GM03348 (cell line): Measurements from ENCODE around the gene MINDY4B.
A peak's percentile ranks its signal among the peaks of the same experiment; 100 is the strongest.

Experiments used
- DNase-seq: peaks from one replicate; pipeline ENCODE4 v3.0.0; 2012; ENCODE audit warnings: low spot score

Gene MINDY4B

GRCh38 chr3:150905339-150905738 is at the start of gene MINDY4B:
Gene MINDY4B, minus strand, starts transcription at chr3:150905439. Its CDS starts 0 bp downstream, at chr3:150905439.
- no peak for DNase-seq

DNA sequence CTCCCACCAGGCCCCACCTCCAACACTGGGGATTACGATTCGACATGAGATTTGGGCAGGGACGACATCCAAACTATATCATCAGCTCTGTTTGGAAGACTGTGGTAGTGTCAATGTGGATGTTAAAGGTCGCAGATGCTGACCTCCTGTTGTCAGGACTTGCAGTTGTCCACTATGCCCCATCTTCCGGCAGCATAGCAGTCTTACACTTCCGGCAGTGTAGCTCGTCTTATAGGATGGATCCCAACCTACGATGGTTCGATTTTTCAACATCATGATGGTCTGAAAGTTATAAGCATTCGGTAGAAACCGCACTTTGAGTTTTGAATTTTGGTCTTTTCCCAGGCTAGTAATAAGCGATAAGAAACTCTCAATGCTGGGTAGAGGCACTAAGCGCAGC is 46.7 kb upstream of the MINDY4B start:
- DNase-seq = no peak

DNA sequence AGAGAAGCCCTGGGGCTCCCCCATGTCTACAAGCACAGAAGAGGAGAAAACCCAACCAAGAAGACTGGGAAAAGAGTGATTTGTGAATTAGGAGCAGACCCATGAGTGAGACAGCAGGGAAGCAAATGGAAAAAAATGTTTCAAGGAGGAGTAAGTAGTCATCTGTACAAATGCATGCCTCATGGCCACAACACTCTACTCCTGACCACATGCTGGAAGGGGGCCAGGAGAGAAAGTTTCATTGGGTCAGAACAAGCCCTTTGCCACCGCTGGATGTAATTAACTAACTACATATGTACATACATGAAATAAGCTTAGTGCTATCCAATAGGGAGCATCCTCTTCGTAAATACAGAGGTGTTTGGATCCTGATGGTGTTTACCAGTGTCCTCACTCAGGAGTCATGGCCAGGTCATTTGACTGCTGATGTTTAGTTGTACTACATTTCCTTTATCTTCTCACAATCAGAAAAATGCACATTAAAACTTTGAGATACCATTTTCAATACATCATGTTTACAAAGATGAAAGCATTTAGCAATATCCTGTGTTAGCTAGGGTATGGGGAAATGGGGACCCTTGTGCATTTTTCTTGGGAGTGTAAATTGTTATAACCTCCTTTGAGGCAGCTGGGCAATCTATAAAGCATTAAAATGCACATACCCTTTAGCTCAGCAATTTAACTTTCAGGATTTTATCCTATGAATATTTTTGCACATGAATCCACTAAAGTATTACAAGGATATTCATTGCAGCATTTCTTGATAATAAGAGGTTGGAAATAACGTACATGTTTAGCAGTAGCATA is 40.2 kb upstream of the MINDY4B start:
- peak; percentile 73 for DNase-seq

GRCh38 chr3:150942221-150942620 is 37.0 kb upstream of the MINDY4B start:
- no peak for DNase-seq

- DNase-seq = no peak
Observed at GRCh38 chr3:150936693-150937092, 31.5 kb upstream of the MINDY4B start.

DNA sequence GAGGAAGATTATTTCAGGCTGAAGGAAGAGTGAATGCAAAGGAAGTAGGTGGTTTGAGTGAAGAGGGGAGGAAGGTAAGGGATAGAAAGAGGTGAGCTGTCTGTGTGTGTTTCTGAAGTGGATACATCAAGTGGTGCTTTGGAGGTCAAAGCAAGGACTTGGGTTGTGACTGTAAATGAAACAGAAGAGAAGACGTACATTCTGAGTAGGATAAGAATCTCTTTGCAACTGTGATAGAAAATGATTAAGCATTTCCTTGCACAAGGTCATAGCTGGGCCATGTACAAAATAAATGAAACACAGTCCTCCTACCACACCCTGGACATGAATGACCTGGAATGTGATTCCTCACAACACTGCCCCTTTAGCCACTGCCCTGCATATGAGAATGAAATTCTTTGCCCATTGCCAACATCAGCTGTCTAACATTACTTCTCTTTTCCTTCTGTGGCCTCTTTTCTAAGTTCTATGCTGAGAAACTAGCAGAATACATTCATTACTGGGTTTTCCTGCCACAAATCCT is 28.3 kb upstream of the MINDY4B start:
- no peak for DNase-seq

- DNase-seq = no peak
Observed at GRCh38 chr3:150931745-150932144, 26.5 kb upstream of the MINDY4B start.

DNA sequence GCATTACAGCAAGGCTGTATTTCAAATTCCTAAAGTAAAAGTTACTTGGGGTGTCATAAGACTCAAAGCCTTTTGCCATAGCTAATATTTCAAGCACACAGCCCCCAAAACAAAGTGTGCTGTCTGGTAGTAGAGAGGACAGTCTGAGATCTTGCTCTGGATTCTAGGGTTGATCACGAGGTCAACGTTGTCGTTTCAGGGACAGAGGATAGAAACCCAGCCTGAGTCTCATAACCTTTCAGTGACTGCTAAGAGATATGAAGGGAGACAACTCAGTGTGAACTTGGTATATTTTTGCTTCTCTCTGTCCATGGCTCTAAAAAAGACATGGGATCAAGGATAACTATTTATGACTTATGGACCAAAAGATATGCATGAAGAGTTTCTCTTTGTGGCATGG is 25.6 kb upstream of the MINDY4B start:
- DNase-seq = no peak

DNA sequence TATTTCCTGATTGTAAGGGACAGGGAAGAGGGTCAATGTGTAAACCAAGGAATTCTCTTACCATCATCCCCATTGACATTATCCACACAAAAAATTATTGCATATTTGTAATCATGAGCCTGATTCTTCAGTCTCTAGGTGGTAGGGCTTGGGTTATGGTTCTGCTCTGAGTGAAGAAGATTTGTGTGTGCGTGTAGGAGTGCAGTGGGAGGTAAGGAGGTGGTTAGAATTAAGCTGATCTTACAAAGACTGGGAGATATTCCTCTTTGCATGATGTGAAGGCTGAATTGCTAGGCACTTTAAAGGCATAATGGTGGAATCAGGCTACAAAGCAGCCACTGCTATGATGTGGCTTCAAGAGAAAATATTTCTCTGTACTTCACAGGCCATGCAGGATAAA is 23.0 kb upstream of the MINDY4B start:
- DNase-seq = no peak

- no peak for DNase-seq
Observed at GRCh38 chr3:150926328-150926727, 21.1 kb upstream of the MINDY4B start.

DNA sequence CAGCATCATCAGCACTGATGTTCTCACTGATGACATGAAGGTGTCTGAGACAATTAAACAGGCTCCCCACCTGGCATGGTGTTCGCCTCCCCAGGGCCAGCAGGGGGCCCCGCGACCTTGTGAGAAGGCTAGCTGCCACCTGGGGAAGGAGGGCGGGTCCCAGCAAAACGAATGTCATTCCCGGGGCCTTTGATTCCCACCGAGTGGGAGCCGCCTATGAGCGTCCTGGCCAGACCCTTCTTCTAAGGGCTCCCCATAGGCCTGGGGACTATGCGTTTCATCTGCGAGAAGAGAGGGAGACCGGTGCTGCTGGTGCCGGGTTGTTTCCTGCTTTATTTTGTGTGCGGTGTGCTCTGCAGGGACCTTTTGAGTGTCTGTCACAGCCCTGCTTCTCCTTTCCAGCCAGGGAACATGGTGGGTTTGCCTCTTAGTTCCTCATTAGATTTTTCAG is 20.5 kb upstream of the MINDY4B start:
- peak; percentile 53 for DNase-seq

DNA sequence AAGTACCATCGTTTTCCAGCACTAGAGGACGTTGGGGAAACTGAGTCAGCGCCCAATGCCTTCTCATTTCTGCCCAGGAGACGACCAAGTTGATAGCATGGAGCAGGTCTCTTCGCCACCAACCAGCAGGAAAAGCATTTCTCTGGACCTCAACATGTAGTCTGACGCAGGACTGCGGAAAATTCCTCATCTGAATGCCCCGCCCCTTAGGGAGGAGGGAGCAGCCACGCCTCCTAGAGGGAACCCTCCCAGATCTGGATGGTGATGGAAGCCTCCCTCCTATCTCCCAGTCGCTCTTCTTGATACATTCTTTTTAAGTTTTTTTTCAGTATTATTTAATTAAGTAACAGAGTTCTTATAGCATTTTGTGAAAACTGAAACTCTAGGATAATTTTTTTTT is 17.4 kb upstream of the MINDY4B start:
- DNase-seq = peak; percentile 31

- DNase-seq = no peak
Observed at GRCh38 chr3:150921209-150921608, 16.0 kb upstream of the MINDY4B start.

DNA sequence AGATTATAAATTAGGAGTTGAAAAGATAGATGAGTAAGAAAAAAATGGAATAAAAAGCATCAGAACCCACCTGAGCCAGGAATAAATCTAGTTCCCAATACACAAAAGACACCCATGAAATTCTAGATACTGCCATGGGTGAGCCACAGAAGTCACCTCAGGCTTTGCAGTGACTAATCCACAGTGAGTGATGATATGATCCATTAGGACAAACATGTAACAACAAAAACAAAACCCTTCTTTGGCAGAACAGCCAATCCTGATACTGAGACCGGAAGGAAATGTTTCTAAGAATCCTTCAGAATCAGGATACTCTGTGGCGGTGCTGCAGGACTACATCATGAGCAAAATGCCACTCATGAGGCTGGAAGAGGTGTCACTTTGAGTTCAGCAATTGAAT is 15.0 kb upstream of the MINDY4B start:
- DNase-seq = no peak

GRCh38 chr3:150917951-150918350 is 12.7 kb upstream of the MINDY4B start:
- DNase-seq = no peak

GRCh38 chr3:150913133-150913922 is 8.1 kb upstream of the MINDY4B start:
- no peak for DNase-seq

GRCh38 chr3:150912501-150912900 is 7.3 kb upstream of the MINDY4B start:
- DNase-seq = no peak

DNA sequence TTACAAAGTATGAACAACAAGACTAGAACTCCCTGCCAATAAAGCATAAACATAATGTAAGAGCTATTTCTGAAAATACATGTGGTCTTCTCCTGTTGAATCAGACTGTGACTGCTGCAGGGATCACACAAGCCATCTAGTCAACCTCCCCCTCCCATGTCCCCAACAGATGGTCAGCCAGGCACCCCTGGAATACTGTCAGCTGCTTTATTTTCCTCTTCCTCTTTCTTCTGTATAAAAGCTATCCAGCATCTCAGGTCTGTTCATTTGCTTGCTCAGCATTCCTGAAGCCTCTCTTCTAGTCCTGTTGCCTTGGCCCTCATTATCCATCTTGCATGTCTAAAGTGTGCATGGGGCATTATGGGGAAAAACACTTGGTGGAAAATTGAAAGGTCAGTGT is 6.5 kb upstream of the MINDY4B start:
- no peak for DNase-seq

GRCh38 chr3:150906461-150906860 is 1.2 kb upstream of the MINDY4B start:
- DNase-seq = no peak

GRCh38 chr3:150905746-150906145 is 507 bp upstream of the MINDY4B start:
- no peak for DNase-seq

DNA sequence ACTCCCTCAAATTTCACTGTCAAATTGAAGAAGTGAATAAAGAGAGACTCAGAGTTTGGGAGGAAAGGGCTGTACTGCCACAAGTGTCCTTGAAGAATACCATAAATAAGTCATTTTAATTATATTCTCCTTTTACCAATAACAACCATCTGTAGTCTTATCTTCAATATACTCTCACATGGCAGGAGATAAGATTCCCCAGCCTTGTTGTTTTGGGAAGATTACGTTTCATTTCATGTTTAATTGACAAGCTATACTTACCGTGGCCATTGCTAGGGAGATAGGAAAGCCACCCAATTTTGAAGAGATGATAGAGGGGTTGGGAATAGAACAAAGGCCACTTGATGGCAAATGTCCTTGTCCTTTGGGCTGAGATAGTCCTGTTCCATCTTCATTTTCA is 2.3 kb downstream of the MINDY4B start:
- no peak for DNase-seq

DNA sequence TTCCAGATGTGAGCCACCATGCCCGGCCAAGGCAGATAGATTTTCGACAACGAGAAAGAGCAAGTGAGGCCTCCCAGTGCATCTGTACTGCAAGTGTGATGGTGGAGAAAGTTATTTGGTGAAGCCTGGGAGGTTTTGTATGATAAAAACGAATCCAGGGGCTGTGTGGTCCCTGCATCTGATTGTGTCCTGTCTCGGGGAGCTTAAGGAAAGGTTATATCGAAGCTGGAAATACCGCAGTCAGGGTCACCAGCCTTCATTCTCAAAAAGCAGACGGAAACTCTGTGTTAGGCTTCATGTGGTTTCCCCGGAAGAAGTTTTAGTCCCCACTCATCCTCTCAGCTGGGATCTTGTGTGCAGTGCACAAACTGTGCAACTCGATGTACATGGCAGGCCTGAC is 3.4 kb downstream of the MINDY4B start:
- DNase-seq = no peak

DNA sequence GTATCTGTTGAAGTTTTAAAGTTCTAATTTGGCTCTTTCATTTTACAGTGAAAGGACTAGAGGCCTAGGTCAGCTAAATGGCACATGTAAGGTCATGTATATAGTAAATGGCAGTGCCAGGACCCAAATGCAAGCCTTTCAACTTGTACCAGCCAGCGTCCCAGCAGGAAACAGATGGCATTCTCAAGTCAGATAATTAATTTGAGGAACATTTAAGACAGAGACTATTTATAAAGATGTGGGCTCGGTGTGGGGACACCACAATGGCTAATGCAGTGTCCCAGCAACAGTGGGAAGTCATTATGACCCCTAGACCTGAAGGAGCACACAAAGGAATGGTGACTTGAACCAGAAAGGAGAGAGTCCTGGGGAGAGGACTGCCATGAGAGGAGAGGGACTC is 6.1 kb downstream of the MINDY4B start:
- no peak for DNase-seq
